Endodermal cell (in vitro differentiated cells): ENCODE measurements around the gene APOC3. TPM values are rescaled to one million over a fixed set of nuclear protein-coding genes. Genes with fewer than 3 reads are reported as not detected.

Experiments
- DNase-seq: peaks from one replicate; pipeline ENCODE4 v3.0.0-alpha.2; 2017
- H3K27ac ChIP-seq: 2 replicates; pipeline ENCODE4 v1.5.1; 2013; ENCODE audit warnings: mild to moderate bottlenecking, low read depth, low read length, moderate library complexity
- H3K27me3 ChIP-seq: 2 replicates; pipeline ENCODE4 v1.6.1; 2013; ENCODE audit warnings: mild to moderate bottlenecking, low read length, moderate library complexity; ENCODE audit not compliant: insufficient read depth, control insufficient read depth, poor library complexity, severe bottlenecking
- H3K36me3 ChIP-seq: 2 replicates; pipeline ENCODE4 v1.7.0; 2013; ENCODE audit warnings: mild to moderate bottlenecking, low read length, moderate library complexity; ENCODE audit not compliant: control insufficient read depth, insufficient read depth
- H3K4me1 ChIP-seq: one replicate; pipeline ENCODE4 v1.7.0; 2013; ENCODE audit warnings: low read length; ENCODE audit not compliant: control insufficient read depth, insufficient read depth
- H3K4me3 ChIP-seq: 2 replicates; pipeline ENCODE4 v1.5.1; 2013; ENCODE audit warnings: mild to moderate bottlenecking, low read length, moderate library complexity
- H3K9ac ChIP-seq: 2 replicates; pipeline ENCODE4 v1.6.1; 2013; ENCODE audit warnings: mild to moderate bottlenecking, low read length, moderate library complexity; ENCODE audit not compliant: poor library complexity, severe bottlenecking; ENCODE audit errors: extremely low read depth
- H3K9me3 ChIP-seq: 2 replicates; pipeline ENCODE4 v1.6.1; 2013; ENCODE audit warnings: mild to moderate bottlenecking, low read length, moderate library complexity; ENCODE audit not compliant: control insufficient read depth
- H3K27ac Mint-ChIP-seq: 2 replicates; pipeline ENCODE4 v1.8.0; 2020; ENCODE audit warnings: mixed read lengths
- H3K27me3 Mint-ChIP-seq: 2 replicates; pipeline ENCODE4 v1.8.0; 2021; ENCODE audit warnings: mild to moderate bottlenecking, mixed read lengths; ENCODE audit not compliant: insufficient read depth
- H3K36me3 Mint-ChIP-seq: 2 replicates; pipeline ENCODE4 v1.8.0; 2020; ENCODE audit warnings: low read depth, mixed read lengths
- H3K4me1 Mint-ChIP-seq: 2 replicates; pipeline ENCODE4 v1.8.0; 2020; ENCODE audit warnings: mixed read lengths
- H3K4me3 Mint-ChIP-seq: 2 replicates; pipeline ENCODE4 v1.8.0; 2020; ENCODE audit warnings: mild to moderate bottlenecking, moderate library complexity, mixed read lengths
- H3K9me3 Mint-ChIP-seq: 2 replicates; pipeline ENCODE4 v1.8.0; 2020; ENCODE audit warnings: mild to moderate bottlenecking, mixed read lengths
- WGBS, 2 experiments: methylation state at CpG; one replicate each; pipeline versions ENCODE4 v1.1.5 to v1.1.7; 2013; ENCODE audit warnings: missing lambda C conversion rate in 2 of 2, mixed read lengths in 1 of 2; ENCODE audit not compliant: insufficient coverage in 1 of 2, insufficient read length in 1 of 2; 5-methylcytosine and 5-hydroxymethylcytosine counted together
- total RNA-seq, 2 donors: library from RNA; stranded (reverse); fragmentation: NEBNext Ultra II Directional in 1 of 2; extraction: Animal tissue kit (Norgen Biotek cat#: 25700) in 1 of 2; gene quantifications; 2 replicates in 1 of 2; 3 replicates in 1 of 2; pipeline ENCODE4 v1.2.1, GENCODE V29; 2021
- TF ChIP-seq, protein P1 (sequence below): fragments of 200-600 bp; sonication (generic); conservative IDR thresholded peaks from 2 replicates; pipeline ENCODE4 v1.5.0; 2021; ENCODE audit warnings: antibody characterized with exemption, mild to moderate bottlenecking

Gene APOC3
- total RNA-seq, 2 donors from 2014 or later: not detected

DNA sequence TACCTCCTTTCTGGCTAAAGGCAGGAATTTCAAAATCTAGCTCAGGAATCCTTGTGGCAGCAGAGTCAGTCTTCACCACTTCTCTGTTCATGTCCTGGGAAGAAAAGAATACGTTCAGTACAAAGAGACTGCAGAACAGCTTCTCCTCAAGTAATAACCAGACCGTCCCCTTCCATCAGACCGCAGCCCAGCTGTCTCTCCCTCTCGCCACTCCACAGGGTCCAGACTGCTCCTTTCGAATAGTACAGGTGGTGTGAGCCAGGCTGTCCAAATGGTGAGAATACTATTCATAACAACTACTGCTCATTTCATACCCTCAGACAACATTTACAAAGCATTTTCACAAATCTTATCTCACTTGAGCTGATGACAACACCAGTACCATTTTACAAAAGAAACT is 42.7 kb upstream of the APOC3 start:
- Mint-ChIP-seq H3K4me1 (peaks cover 15% of the 10 kb centered on the region), H3K27ac (no peak overlapping the region), H3K9me3 (no peaks in the 10 kb centered on the region), H3K36me3 (peaks cover 51% of the 10 kb centered on the region), H3K27me3 (peaks cover 27% of the 10 kb centered on the region), H3K4me3 (peak overlapping the region; percentile 95)
- Histone ChIP-seq H3K27me3 (peaks cover 6% of the 10 kb centered on the region), H3K36me3 (peaks cover 48% of the 10 kb centered on the region), H3K4me1 (peaks cover 5% of the 10 kb centered on the region), H3K9me3 (no peaks in the 10 kb centered on the region), H3K27ac (no peak overlapping the region), H3K9ac (peak overlapping the region; percentile 66), H3K4me3 (peak overlapping the region; percentile 93)
- 57 to 91% methylated on average over 1 to 5 of the region's 5 CpGs for WGBS, 2 experiments
- no peak for DNase-seq
- TF ChIP-seq, protein P1, sequence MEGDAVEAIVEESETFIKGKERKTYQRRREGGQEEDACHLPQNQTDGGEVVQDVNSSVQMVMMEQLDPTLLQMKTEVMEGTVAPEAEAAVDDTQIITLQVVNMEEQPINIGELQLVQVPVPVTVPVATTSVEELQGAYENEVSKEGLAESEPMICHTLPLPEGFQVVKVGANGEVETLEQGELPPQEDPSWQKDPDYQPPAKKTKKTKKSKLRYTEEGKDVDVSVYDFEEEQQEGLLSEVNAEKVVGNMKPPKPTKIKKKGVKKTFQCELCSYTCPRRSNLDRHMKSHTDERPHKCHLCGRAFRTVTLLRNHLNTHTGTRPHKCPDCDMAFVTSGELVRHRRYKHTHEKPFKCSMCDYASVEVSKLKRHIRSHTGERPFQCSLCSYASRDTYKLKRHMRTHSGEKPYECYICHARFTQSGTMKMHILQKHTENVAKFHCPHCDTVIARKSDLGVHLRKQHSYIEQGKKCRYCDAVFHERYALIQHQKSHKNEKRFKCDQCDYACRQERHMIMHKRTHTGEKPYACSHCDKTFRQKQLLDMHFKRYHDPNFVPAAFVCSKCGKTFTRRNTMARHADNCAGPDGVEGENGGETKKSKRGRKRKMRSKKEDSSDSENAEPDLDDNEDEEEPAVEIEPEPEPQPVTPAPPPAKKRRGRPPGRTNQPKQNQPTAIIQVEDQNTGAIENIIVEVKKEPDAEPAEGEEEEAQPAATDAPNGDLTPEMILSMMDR: no peak

DNA sequence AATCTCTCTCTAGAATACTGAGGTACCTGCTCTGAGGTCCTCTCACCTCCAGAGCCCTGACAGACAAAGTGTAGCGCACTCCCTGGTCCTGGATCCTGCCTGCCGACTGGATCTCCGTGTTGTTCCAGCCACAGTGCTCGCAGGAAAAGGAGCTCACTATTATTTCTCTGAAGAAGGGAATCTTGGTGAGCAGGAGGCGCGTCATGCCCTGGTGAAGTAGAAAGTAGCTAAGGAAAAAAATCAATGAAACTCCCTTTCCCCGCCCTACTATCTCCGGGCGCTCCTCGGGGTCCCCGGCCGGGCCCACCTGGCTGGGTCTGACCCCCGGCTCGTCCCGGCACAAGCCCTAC is 42.3 kb upstream of the APOC3 start:
- no peak for DNase-seq
- peaks cover 27% of the 10 kb centered on the region for H3K27me3 Mint-ChIP-seq
- Histone ChIP-seq H3K4me3 (peak overlapping the region; percentile 93), H3K4me1 (peaks cover 5% of the 10 kb centered on the region), H3K36me3 (peaks cover 43% of the 10 kb centered on the region), H3K9ac (peak overlapping the region; percentile 66), H3K27me3 (peaks cover 6% of the 10 kb centered on the region), H3K9me3 (no peaks in the 10 kb centered on the region), H3K27ac (no peak overlapping the region)
- peak overlapping the region; percentile 35 for H3K27ac Mint-ChIP-seq
- H3K4me1 Mint-ChIP-seq: peaks cover 16% of the 10 kb centered on the region
- H3K36me3 Mint-ChIP-seq: peaks cover 46% of the 10 kb centered on the region
- H3K9me3 Mint-ChIP-seq: no peaks in the 10 kb centered on the region
- TF ChIP-seq, protein P1: no peak
- WGBS, 2 experiments: 0% methylated on average over 1 to 14 of the region's 15 CpGs
- peak overlapping the region; percentile 95 for H3K4me3 Mint-ChIP-seq

DNA sequence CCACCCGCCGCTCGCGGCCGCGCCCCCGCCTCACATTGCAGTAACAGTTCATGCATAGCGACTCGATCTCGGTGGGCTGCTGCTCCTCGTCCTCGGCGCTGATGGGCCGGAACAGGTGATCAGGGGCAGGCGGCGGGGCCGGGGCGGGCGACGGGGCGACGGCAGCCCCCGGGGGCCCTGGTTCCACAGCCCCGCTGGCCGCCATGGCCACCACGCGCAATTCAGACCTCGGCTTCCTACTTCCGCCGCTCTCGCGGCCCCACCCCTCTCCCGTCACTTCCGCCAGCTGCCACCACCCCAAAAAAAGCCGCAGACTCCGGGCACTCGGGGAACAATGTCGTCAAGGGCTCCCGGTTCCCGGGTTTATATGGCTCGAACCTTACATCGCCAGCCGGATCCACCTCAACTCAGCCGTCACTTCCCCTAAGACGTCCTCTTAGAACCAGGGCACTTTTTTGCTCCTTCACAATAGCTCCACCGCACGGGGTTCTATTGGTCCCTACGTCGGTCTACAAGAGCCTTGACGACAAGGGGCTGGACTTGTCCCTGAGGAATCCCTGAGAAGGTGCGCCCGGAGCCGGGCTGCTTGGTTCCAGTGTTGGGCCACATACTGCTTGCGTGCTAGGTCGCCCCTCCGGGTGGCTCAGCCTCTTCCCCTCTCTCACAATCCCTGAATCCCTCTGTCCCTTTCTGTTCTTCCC is 41.8 kb upstream of the APOC3 start, which contains the start of gene ZPR1:
ZPR1 (minus strand) TSS at position 238 of the 701 bp plus-strand sequence; CDS start at position 205, 33 bp downstream.
- peaks cover 27% of the 10 kb centered on the region for H3K27me3 Mint-ChIP-seq

More for the DNA sequence above, 41.8 kb upstream of the APOC3 start, which contains the start of gene ZPR1:
- peaks cover 6% of the 10 kb centered on the region for H3K27me3 ChIP-seq
- peak; percentile 88 for DNase-seq
- H3K9ac ChIP-seq: peak within 1 kb of the TSS; percentile 66
- WGBS, 2 experiments: 1% methylated on average over 21 to 56 of the region's 56 CpGs
- peak within 1 kb of the TSS; percentile 58 for H3K27ac ChIP-seq
- peak within 1 kb of the TSS; percentile 97 for H3K27ac Mint-ChIP-seq
- H3K4me3 Mint-ChIP-seq: peak within 1 kb of the TSS; percentile 95
- no peaks in the 10 kb centered on the region for H3K9me3 Mint-ChIP-seq
- peaks cover 41% of the 10 kb centered on the region for H3K36me3 Mint-ChIP-seq
- no peaks in the 10 kb centered on the region for H3K9me3 ChIP-seq
- H3K4me1 ChIP-seq: peaks cover 5% of the 10 kb centered on the region
- peaks cover 38% of the 10 kb centered on the region for H3K36me3 ChIP-seq
- H3K4me1 Mint-ChIP-seq: peaks cover 19% of the 10 kb centered on the region
- H3K4me3 ChIP-seq: peak within 1 kb of the TSS; percentile 93
- TF ChIP-seq, protein P1: no peak
